K562 (cell line): Measurements from ENCODE around the gene CARMIL1.

Experiments
- ARID3A ChIP-seq: IDR thresholded peaks from 2 replicates; pipeline ENCODE4 v1.6.1; 2012; ENCODE audit warnings: low read depth, low read length, improper control_type of control experiment, borderline replicate concordance
- CTCF ChIP-seq, 3 experiments: IDR thresholded peaks in 2 of 3; conservative IDR thresholded peaks in 1 of 3; 2 replicates each; pipeline ENCODE4 v1.5.1; 2011 to 2012; ENCODE audit warnings: low read length in 3 of 3, mild to moderate bottlenecking in 3 of 3, control low read depth in 2 of 3, improper control_type of control experiment in 1 of 3, inconsistent platforms in 1 of 3, low read depth in 1 of 3, mixed read lengths in 1 of 3, moderate library complexity in 1 of 3; ENCODE audit not compliant: insufficient read depth in 2 of 3
- EZH2 ChIP-seq: IDR thresholded peaks from 2 replicates; pipeline ENCODE4 v1.6.1; 2012; ENCODE audit warnings: low read depth, mild to moderate bottlenecking, inconsistent platforms, low read length, borderline replicate concordance
- HOMEZ ChIP-seq: fragments of 250-450 bp; sonication (Bioruptor Pico); IDR thresholded peaks from 2 replicates; pipeline ENCODE4 v1.4.0; 2020; ENCODE audit warnings: mild to moderate bottlenecking, moderate library complexity
- MAFK ChIP-seq: IDR thresholded peaks from 2 replicates; pipeline ENCODE4 v1.6.1; 2011; ENCODE audit warnings: low read length, improper control_type of control experiment
- SMC3 ChIP-seq: conservative IDR thresholded peaks from 2 replicates; pipeline ENCODE4 v1.6.1; 2011; ENCODE audit warnings: low read depth, low read length, improper control_type of control experiment; ENCODE audit not compliant: insufficient read depth
- ZNF436 ChIP-seq: fragments of 250-450, 450-650 bp; sonication (Bioruptor Pico); formaldehyde crosslinking; IDR thresholded peaks from 2 replicates; pipeline ENCODE4 v1.7.0; 2020; ENCODE audit warnings: mild to moderate bottlenecking
- TF ChIP-seq, protein P1 (sequence below): fragments of 250-450 bp; sonication (Bioruptor Pico); IDR thresholded peaks from 2 replicates; pipeline ENCODE4 v1.8.0; 2022; ENCODE audit warnings: moderate library complexity, mild to moderate bottlenecking, inconsistent platforms
- TF ChIP-seq, protein P2 (sequence below): fragments of 250-450 bp; sonication (Bioruptor Pico); IDR thresholded peaks from 2 replicates; pipeline ENCODE4 v1.9.0; 2021; ENCODE audit warnings: mild to moderate bottlenecking, inconsistent platforms
- TF ChIP-seq, protein P3 (sequence below): fragments of 450-650 bp; formaldehyde crosslinking; IDR thresholded peaks from 2 replicates; pipeline ENCODE4 v1.4.0; 2020; ENCODE audit warnings: mild to moderate bottlenecking, mixed read lengths
- TF ChIP-seq, protein P4 (sequence below): fragments of 250-450 bp; sonication (Bioruptor Pico); IDR thresholded peaks from 2 replicates; pipeline ENCODE4 v1.4.0; 2020

DNA sequence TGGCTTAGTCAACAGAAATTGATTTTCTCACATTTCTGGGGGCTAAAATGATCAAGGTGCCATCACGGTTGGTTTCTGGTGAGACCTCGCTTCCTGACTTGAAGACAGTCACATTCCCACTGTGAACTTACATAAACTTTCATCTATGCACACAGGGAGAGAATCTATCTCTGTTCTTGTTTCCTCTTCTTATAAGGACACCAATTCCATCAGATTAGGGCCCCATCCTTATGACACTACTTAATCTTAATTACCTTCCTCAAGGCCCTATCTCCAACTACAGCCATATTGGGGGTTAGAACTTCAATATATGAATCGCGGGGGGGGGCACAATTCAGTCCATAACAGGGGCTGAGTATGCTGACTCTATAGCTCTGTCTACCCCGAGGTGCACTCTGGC lies 362.2 kb downstream of the CARMIL1 start:
- TF ChIP-seq CTCF (IDR thresholded peaks at IDR 0.05 in 2 of 3, conservative IDR thresholded peaks at IDR 0.05 in 1 of 3; ENCODE audit: insufficient read depth in 2 of 3, low read depth in 1 of 3, low read length in 3 of 3) (no peak), ARID3A (no peak), ZNF436 (CRISPR knock-in tag) (no peak), SMC3 (no peak), EZH2 (no peak), MAFK (no peak), HOMEZ (no peak)
- TF ChIP-seq, protein P1, sequence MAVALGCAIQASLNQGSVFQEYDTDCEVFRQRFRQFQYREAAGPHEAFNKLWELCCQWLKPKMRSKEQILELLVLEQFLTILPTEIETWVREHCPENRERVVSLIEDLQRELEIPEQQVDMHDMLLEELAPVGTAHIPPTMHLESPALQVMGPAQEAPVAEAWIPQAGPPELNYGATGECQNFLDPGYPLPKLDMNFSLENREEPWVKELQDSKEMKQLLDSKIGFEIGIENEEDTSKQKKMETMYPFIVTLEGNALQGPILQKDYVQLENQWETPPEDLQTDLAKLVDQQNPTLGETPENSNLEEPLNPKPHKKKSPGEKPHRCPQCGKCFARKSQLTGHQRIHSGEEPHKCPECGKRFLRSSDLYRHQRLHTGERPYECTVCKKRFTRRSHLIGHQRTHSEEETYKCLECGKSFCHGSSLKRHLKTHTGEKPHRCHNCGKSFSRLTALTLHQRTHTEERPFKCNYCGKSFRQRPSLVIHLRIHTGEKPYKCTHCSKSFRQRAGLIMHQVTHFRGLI = no peak
- TF ChIP-seq, protein P2, sequence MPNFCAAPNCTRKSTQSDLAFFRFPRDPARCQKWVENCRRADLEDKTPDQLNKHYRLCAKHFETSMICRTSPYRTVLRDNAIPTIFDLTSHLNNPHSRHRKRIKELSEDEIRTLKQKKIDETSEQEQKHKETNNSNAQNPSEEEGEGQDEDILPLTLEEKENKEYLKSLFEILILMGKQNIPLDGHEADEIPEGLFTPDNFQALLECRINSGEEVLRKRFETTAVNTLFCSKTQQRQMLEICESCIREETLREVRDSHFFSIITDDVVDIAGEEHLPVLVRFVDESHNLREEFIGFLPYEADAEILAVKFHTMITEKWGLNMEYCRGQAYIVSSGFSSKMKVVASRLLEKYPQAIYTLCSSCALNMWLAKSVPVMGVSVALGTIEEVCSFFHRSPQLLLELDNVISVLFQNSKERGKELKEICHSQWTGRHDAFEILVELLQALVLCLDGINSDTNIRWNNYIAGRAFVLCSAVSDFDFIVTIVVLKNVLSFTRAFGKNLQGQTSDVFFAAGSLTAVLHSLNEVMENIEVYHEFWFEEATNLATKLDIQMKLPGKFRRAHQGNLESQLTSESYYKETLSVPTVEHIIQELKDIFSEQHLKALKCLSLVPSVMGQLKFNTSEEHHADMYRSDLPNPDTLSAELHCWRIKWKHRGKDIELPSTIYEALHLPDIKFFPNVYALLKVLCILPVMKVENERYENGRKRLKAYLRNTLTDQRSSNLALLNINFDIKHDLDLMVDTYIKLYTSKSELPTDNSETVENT = no peak
- TF ChIP-seq, protein P3, sequence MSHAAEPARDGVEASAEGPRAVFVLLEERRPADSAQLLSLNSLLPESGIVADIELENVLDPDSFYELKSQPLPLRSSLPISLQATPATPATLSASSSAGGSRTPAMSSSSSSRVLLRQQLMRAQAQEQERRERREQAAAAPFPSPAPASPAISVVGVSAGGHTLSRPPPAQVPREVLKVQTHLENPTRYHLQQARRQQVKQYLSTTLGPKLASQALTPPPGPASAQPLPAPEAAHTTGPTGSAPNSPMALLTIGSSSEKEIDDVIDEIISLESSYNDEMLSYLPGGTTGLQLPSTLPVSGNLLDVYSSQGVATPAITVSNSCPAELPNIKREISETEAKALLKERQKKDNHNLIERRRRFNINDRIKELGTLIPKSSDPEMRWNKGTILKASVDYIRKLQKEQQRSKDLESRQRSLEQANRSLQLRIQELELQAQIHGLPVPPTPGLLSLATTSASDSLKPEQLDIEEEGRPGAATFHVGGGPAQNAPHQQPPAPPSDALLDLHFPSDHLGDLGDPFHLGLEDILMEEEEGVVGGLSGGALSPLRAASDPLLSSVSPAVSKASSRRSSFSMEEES = no peak
- TF ChIP-seq, protein P4, sequence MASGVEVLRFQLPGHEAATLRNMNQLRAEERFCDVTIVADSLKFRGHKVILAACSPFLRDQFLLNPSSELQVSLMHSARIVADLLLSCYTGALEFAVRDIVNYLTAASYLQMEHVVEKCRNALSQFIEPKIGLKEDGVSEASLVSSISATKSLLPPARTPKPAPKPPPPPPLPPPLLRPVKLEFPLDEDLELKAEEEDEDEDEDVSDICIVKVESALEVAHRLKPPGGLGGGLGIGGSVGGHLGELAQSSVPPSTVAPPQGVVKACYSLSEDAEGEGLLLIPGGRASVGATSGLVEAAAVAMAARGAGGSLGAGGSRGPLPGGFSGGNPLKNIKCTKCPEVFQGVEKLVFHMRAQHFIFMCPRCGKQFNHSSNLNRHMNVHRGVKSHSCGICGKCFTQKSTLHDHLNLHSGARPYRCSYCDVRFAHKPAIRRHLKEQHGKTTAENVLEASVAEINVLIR (CRISPR knock-in tag) = no peak
